Astrocyte (in vitro differentiated cells and primary cell): ENCODE data around the gene MAVS.

ENCODE experiments used
- EZH2 ChIP-seq: IDR thresholded peaks from 2 replicates; pipeline ENCODE4 v1.6.1; 2012; ENCODE audit warnings: mild to moderate bottlenecking, low read length, inconsistent platforms; ENCODE audit not compliant: insufficient read depth
- TF ChIP-seq, protein P1 (sequence below): IDR thresholded peaks from 2 replicates; pipeline ENCODE4 v1.5.1; 2011; ENCODE audit warnings: low read depth, mild to moderate bottlenecking, inconsistent platforms, low read length, moderate library complexity; ENCODE audit not compliant: insufficient read depth

DNA sequence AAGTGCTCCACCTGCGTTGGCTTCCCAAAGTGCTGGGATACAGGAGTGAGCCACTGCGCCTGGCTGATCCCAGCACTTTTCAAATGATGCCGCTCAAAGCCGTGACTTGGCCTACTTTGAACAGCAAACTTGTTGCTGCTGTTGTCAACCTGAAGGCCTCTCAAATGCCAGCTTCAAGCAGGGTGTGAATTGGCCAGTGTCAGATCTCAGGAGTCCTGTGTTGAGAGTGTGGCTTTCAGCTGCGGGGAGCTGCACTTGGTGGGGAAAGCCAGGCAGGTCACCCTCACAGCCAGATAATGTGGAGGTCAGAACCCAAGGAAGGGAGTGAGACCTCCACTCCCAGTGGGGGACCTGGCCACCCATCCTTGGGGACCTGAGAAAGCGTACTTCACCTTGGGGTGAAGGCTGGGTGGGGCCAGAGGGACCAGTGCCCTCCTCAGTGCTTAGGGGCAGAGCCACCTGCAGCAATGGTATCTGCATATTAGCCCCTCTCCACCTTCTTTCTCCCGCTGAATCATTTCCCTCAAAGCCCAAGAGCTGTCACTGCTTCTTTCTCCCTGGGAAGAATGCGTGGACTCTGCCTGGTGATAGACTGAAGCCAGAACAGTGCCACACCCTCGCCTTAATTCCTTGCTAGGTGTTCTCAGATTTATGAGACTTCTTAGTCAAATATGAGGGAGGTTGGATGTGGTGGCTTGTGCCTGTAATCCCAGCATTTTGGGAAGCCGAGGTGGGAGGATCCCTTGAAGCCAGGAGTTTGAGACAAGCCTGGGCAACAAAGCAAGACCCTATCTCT, 23.4 kb downstream of the MAVS start:
- no peak for TF ChIP-seq EZH2
- TF ChIP-seq, protein P1, sequence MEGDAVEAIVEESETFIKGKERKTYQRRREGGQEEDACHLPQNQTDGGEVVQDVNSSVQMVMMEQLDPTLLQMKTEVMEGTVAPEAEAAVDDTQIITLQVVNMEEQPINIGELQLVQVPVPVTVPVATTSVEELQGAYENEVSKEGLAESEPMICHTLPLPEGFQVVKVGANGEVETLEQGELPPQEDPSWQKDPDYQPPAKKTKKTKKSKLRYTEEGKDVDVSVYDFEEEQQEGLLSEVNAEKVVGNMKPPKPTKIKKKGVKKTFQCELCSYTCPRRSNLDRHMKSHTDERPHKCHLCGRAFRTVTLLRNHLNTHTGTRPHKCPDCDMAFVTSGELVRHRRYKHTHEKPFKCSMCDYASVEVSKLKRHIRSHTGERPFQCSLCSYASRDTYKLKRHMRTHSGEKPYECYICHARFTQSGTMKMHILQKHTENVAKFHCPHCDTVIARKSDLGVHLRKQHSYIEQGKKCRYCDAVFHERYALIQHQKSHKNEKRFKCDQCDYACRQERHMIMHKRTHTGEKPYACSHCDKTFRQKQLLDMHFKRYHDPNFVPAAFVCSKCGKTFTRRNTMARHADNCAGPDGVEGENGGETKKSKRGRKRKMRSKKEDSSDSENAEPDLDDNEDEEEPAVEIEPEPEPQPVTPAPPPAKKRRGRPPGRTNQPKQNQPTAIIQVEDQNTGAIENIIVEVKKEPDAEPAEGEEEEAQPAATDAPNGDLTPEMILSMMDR, result no peak
